Measurements from ENCODE around the gene ZNF484.
"Not testable (repeated sequence)": the region's sequence is repeated elsewhere in the genome, so short reads cannot be mapped to it uniquely, and the experiment has no call there.

ZNF484 gene

GRCh38 chr9:92877531-92878430 lies at the start of gene ZNF484:
Gene ZNF484 (minus strand): TSS chr9:92878038. CDS start chr9:92875029, 3,009 bp downstream.
- peaks cover 35% of the 10 kb centered on the region for H3K4me1 Mint-ChIP-seq
- H3K27me3 Mint-ChIP-seq (ENCODE audit: low read depth, poor library complexity) = peaks cover 3% of the 10 kb centered on the region
- H3K36me3 Mint-ChIP-seq (ENCODE audit: low read depth) = peaks cover 18% of the 10 kb centered on the region
- peak within 1 kb of the TSS; percentile 95 for H3K4me3 Mint-ChIP-seq
- peaks cover 6% of the 10 kb centered on the region for H3K9me3 Mint-ChIP-seq
- peak; percentile 92 for DNase-seq
- TF ChIP-seq CTCF (IDR thresholded peaks at IDR 0.05) = no peak
- peak within 1 kb of the TSS; percentile 89 for H3K27ac Mint-ChIP-seq

GRCh38 chr9:92920437-92920836 lies 42.6 kb upstream of the ZNF484 start:
- H3K4me1 Mint-ChIP-seq = peaks cover 12% of the 10 kb centered on the region
- H3K36me3 Mint-ChIP-seq (ENCODE audit: low read depth) = no peaks in the 10 kb centered on the region
- TF ChIP-seq CTCF (IDR thresholded peaks at IDR 0.05) = no peak
- no peaks in the 10 kb centered on the region for H3K9me3 Mint-ChIP-seq
- no peak overlapping the region for H3K27ac Mint-ChIP-seq
- DNase-seq = no peak
- H3K4me3 Mint-ChIP-seq = no peak overlapping the region
- H3K27me3 Mint-ChIP-seq (ENCODE audit: low read depth, poor library complexity) = peaks cover 18% of the 10 kb centered on the region

GRCh38 chr9:92917176-92917800 lies 39.5 kb upstream of the ZNF484 start:
- Mint-ChIP-seq H3K27me3 (ENCODE audit: low read depth, poor library complexity) (peaks cover 28% of the 10 kb centered on the region), H3K4me1 (peaks cover 18% of the 10 kb centered on the region), H3K36me3 (ENCODE audit: low read depth) (no peaks in the 10 kb centered on the region), H3K27ac (no peak overlapping the region), H3K9me3 (no peaks in the 10 kb centered on the region), H3K4me3 (no peak overlapping the region)
- TF ChIP-seq CTCF (IDR thresholded peaks at IDR 0.05) = no peak
- DNase-seq = no peak

- H3K36me3 Mint-ChIP-seq (ENCODE audit: low read depth) = peaks cover 3% of the 10 kb centered on the region
- TF ChIP-seq CTCF (IDR thresholded peaks at IDR 0.05) = no peak
- peaks cover 22% of the 10 kb centered on the region for H3K27me3 Mint-ChIP-seq (ENCODE audit: low read depth, poor library complexity)
- H3K4me3 Mint-ChIP-seq = no peak overlapping the region
- H3K4me1 Mint-ChIP-seq = peaks cover 18% of the 10 kb centered on the region
- DNase-seq = no peak
- peaks cover 3% of the 10 kb centered on the region for H3K9me3 Mint-ChIP-seq
- no peak overlapping the region for H3K27ac Mint-ChIP-seq
Observed at GRCh38 chr9:92911511-92912475, 34.0 kb upstream of the ZNF484 start.

GRCh38 chr9:92905137-92905536 lies 27.3 kb upstream of the ZNF484 start:
- H3K27ac Mint-ChIP-seq; DNase-seq; H3K4me3 Mint-ChIP-seq; H3K4me1 Mint-ChIP-seq; H3K36me3 Mint-ChIP-seq (ENCODE audit: low read depth); H3K27me3 Mint-ChIP-seq (ENCODE audit: low read depth, poor library complexity): not testable (repeated sequence)
- H3K9me3 Mint-ChIP-seq = peaks cover 33% of the 10 kb centered on the region

DNA sequence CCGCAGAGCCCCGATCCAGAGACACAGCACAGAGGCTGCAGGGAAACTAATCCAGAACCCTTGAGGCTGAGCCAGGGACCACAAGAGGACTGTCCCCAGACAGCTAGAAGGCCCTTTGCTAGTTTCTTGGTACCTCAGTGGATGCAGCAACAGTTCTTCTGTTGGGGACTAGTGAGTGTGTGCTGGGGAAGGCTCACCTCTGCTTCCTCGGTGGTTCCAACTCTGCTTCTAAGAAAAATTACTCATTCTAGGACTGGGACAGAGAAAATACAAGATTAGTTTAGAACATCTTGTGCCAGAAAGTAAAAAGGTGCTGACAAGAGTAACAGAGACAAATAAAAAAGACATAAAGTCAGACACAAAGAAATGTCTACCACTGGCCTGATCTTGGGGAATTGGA lies 19.5 kb upstream of the ZNF484 start:
- H3K9me3 Mint-ChIP-seq = peaks cover 7% of the 10 kb centered on the region
- no peaks in the 10 kb centered on the region for H3K36me3 Mint-ChIP-seq (ENCODE audit: low read depth)
- peaks cover 5% of the 10 kb centered on the region for H3K27me3 Mint-ChIP-seq (ENCODE audit: low read depth, poor library complexity)
- no peaks in the 10 kb centered on the region for H3K4me1 Mint-ChIP-seq
- DNase-seq = no peak
- no peak overlapping the region for H3K27ac Mint-ChIP-seq
- no peak for TF ChIP-seq CTCF (IDR thresholded peaks at IDR 0.05)
- no peak overlapping the region for H3K4me3 Mint-ChIP-seq

Data from nephron progenitor cell (in vitro differentiated cells).